Hepatocyte (in vitro differentiated cells): ENCODE data around the gene SYNE2.

ENCODE experiments used
- EZH2 ChIP-seq: fragments of 200-600 bp; sonication (generic); IDR thresholded peaks from 2 replicates; pipeline ENCODE4 v1.6.1; 2016; ENCODE audit warnings: antibody characterized with exemption, mild to moderate bottlenecking, borderline replicate concordance
- EZH2phosphoT487 ChIP-seq: fragments of 200-600 bp; sonication (generic); IDR thresholded peaks from one replicate; pipeline ENCODE4 v1.6.1; 2018; ENCODE audit warnings: antibody characterized with exemption, mild to moderate bottlenecking, low read depth, moderate library complexity; ENCODE audit not compliant: unreplicated experiment, severe bottlenecking
- TF ChIP-seq, protein P1 (sequence below): fragments of 200-600 bp; sonication (generic); IDR thresholded peaks from 2 replicates; pipeline ENCODE4 v1.5.1; 2016; ENCODE audit warnings: antibody characterized with exemption, mild to moderate bottlenecking; ENCODE audit not compliant: poor library complexity

DNA sequence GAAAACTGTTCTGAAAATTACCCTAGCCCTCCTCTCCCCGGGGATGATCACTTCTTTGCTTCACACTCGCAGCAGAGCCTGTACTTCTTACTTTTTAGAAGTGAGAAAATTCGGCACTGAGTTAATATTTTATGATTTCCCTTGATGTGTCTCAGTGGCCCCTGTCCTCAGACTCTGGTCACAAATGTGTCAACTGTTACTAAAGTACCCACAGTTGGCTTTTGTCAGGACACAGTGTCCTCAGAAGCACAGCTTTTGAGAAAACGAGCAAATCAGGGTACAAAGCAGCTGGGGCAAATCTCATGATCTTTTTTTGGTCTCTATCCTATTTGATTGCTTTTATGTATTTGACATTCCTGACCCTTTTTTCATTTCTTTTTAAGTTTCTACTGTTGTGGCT lies 142.5 kb downstream of the SYNE2 start:
- TF ChIP-seq, protein P1, sequence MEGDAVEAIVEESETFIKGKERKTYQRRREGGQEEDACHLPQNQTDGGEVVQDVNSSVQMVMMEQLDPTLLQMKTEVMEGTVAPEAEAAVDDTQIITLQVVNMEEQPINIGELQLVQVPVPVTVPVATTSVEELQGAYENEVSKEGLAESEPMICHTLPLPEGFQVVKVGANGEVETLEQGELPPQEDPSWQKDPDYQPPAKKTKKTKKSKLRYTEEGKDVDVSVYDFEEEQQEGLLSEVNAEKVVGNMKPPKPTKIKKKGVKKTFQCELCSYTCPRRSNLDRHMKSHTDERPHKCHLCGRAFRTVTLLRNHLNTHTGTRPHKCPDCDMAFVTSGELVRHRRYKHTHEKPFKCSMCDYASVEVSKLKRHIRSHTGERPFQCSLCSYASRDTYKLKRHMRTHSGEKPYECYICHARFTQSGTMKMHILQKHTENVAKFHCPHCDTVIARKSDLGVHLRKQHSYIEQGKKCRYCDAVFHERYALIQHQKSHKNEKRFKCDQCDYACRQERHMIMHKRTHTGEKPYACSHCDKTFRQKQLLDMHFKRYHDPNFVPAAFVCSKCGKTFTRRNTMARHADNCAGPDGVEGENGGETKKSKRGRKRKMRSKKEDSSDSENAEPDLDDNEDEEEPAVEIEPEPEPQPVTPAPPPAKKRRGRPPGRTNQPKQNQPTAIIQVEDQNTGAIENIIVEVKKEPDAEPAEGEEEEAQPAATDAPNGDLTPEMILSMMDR, result no peak
- no peak for TF ChIP-seq EZH2
- TF ChIP-seq EZH2phosphoT487, result no peak
